Left renal pelvis (tissue), 4 donors: ENCODE measurements around the gene MAPKAPK5. TPM values are rescaled to one million over a fixed set of nuclear protein-coding genes. Genes with fewer than 3 reads are reported as not detected.
"Not testable (repeated sequence)": the region's sequence is repeated elsewhere in the genome, so short reads cannot be mapped to it uniquely, and the experiment has no call there.

ENCODE experiments used
- DNase-seq, 4 donors: peaks; one replicate each; pipeline ENCODE4 v3.0.0-alpha.2; 2013; ENCODE audit warnings: low read depth in 4 of 4, low spot score in 3 of 4
- polyA plus RNA-seq, 4 donors: library from polyadenylated mRNA; unstranded; fragments of 120-200 nt; gene quantifications; one replicate each; pipeline ENCODE4 v1.2.1, GENCODE V29; 2013; ENCODE audit not compliant: insufficient read length in 4 of 4

MAPKAPK5 gene
- polyA plus RNA-seq, 4 donors, result 37.1 to 56.6 (median 49.3) TPM

GRCh38 chr12:111873113-111873512 is 31.1 kb downstream of the MAPKAPK5 start:
- no peak for DNase-seq

GRCh38 chr12:111881716-111882115 is 39.7 kb downstream of the MAPKAPK5 start:
- DNase-seq, result no peak

- DNase-seq, result no peak
Observed at GRCh38 chr12:111886662-111887545, 44.9 kb downstream of the MAPKAPK5 start.

- DNase-seq, result no peak
Observed at GRCh38 chr12:111887926-111888745, 46.1 kb downstream of the MAPKAPK5 start.

DNA sequence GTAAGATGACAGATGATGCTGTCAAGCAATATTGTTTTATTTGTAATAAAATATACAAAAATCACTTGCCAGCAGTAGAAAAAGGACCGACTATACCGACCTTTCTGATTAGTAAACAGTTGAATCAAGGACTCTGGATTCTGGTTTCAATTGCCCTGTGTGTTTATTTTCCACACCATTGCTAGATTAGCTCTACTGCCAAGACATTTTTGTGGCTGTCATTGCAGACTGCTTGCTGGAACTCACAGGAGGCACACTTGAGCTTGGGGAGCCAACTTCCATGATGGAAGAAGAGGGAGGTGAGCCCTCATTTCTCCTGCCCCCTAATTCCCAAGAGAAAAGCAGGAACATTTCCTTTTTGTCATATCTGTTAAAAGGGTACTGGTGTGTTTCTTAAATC is 51.3 kb downstream of the MAPKAPK5 start:
- no peak for DNase-seq

GRCh38 chr12:111894556-111894955 is 52.5 kb downstream of the MAPKAPK5 start:
- no peak for DNase-seq

- no peak for DNase-seq
Observed at GRCh38 chr12:111901182-111901581, 59.2 kb downstream of the MAPKAPK5 start.

GRCh38 chr12:111904446-111904975 is 62.5 kb downstream of the MAPKAPK5 start:
- no peak for DNase-seq

- no peak for DNase-seq
Observed at GRCh38 chr12:111905502-111905901, 63.5 kb downstream of the MAPKAPK5 start.

- no peak for DNase-seq
Observed at GRCh38 chr12:111907740-111908139, 65.7 kb downstream of the MAPKAPK5 start.

- DNase-seq, result no peak
Observed at GRCh38 chr12:111925171-111925570, 83.1 kb downstream of the MAPKAPK5 start.

- no peak for DNase-seq
Observed at GRCh38 chr12:111926631-111927030, 84.6 kb downstream of the MAPKAPK5 start.

- no peak for DNase-seq
Observed at GRCh38 chr12:111927346-111927745, 85.3 kb downstream of the MAPKAPK5 start.

DNA sequence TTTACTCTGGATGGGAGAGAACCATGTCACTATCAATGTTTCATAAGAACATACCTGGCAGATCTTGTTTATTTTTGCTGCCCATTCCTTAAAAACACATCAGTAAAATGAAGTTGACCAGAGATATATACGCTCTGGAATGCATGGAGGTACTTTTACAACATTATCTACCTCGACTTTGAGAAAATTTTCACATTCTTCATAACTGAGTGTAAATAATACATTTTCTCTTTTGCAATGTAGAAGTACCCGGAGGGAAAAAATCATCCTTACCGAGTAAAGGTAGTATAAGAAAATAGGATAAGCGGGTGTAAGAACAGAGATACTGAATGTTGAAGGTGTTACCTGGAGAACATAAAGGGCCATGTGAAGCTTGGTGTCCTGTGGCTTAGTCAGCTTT is 90.2 kb downstream of the MAPKAPK5 start:
- DNase-seq, result no peak

- no peak for DNase-seq
Observed at GRCh38 chr12:111936869-111937268, 94.8 kb downstream of the MAPKAPK5 start.

DNA sequence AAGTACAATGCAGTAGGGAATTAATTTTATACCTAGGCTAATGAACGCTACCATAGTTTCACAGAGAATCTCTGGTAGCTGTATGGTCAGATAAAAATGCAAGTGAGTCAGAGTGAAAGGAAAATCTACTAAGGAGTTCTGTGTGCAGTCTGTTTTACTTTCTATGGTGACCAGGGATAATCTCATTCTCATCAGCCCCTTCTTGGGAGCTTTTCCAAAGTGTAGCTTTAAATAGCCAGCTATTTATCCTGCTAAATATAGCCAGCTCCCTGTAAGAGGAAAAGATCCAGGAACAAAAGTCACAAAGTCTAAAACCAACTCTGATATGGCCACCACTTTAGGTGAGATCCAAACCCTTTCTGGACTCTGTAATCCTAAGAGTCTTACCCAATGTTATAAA is 95.4 kb downstream of the MAPKAPK5 start:
- no peak for DNase-seq

DNA sequence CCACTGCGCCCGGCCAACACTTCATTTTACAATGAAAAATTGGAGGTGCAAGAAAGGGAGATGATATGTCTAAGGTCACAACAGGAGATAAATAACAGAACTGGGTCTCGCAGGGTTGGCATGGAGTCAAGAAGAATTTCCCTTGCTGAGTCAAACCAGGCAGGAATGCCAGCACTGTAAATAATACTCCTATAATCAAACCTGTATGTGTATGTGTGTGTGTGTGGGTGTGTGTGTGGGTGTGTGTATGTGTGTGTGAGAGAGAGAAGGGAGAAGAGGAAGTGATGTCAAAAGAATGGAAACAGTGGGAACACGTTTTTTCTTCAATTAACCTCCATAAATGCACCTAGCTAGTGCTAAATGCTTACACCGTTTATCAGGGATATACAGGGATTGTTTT is 100.5 kb downstream of the MAPKAPK5 start:
- DNase-seq, result no peak

- no peak for DNase-seq
Observed at GRCh38 chr12:111943929-111944328, 101.9 kb downstream of the MAPKAPK5 start.

DNA sequence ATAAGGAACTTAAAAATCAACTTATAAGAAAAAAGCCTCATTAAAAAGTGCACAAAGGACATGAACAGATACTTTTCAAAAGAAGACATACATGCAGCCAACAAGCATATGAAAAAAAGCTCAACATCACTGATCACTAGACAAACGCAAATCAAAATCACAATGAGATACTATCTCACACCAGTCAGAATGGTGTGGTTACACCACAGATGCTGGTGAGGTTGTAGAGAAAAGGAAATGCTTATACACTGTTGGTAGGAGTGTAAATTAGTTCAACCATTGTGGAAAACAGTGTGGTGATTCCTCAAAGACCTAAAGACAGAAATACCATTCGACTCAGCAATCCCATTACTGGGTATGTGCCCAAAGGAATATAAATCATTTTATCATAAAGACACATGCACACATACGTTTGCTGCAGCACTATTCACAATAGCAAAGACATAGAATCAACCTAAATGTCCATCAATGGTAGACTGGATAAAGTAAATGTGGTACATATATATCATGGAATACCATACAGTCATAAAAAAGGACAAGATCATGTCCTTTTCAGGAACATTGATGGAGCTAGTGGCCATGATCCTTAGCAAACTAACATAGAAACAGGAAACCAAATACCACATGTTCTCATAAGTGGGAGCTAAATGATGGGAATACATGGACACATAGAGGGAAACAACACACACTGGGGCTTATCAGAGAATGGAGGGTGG is 109.1 kb downstream of the MAPKAPK5 start:
- DNase-seq, result not testable (repeated sequence)
